ENCODE results near the gene HVCN1.
A peak's percentile ranks its signal among the peaks of the same experiment; 100 is the strongest.
"Not testable (repeated sequence)": the region's sequence is repeated elsewhere in the genome, so short reads cannot be mapped to it uniquely, and the experiment has no call there.

Gene HVCN1, protein sequence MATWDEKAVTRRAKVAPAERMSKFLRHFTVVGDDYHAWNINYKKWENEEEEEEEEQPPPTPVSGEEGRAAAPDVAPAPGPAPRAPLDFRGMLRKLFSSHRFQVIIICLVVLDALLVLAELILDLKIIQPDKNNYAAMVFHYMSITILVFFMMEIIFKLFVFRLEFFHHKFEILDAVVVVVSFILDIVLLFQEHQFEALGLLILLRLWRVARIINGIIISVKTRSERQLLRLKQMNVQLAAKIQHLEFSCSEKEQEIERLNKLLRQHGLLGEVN

DNA sequence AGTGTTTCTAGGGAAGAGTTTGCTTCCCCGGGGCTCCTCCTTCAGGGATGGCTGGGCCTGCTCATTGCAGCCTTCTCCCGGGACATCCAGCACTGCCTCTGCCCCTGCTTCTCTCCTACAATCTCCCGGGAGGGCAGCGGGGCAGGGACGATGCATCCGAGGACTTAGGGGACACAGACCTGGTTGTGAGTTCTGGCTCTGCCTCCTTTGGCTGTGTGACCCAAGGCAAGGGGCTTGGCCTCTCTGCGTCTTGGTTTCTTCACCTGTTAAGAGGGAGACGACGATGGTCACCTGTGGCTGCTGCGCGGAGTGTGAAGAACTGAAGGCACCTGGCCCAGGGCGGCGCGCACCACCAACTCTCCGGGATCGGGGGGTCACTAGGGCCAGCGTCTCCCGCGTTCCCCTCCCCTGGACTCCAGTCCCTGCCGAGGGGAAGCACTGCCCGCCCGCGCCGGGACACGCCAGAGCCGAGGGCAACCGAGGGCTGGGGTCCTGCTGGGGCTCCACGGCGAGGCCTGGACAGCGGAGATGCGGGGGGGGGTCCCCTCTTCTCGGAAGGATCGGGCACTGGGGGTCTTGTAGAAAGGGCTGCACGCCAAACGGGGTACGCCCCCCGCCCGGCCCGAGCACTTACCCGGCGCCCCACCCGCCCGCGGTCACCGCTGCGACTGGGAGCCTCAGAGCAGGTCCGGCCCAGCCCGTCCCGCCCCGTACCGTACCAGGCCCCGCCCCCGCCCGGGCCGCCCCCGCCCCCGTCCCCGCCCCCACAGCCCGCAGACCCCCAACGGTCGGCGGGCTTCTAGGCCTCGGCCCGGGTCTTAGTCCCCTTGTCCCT, at the start of gene HVCN1:
TSS of gene HVCN1 (minus strand) at position 670 of the 835 bp plus-strand sequence. CDS start 5,870 bp downstream, outside the sequence.
- peak; percentile 28 for DNase-seq

DNA sequence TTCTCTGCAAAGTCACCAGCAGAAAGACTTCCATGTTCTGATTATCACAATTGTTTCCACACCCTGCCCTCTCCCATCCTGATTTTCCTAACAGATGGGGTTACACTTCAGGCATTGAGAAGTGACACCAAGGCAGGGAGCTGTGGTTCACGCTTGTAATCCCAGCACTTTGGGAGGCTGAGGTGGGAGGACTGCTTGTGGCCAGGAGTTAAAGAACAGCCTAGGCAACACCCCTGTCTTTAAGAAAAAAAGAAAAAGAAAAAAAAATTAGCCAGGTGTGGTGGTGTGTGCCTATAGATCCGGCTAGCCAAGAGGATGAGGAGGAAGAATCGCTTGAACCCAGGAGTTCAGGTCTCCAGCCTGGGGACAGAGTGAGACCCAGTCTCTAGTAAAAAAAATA, 48.6 kb upstream of the HVCN1 start:
- no peak for DNase-seq

DNA sequence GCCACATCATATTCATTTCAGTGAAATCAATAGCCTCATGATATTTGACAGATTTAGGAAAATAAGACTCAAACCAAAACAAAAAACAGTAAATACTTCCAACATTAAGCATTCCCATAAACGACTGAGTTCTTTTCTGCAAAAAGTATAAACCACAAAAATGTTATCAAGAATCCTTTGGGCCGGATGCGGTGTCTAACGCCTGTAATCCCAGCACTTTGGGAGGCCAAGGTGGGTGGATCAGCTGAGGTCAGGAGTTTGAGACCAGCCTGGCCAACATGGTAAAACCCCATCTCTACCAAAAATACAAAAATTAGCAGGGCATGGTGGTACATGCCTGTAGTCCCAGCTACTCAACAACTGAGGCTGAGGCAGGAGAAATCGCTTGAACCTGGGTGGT, 48.1 kb upstream of the HVCN1 start:
- not testable (repeated sequence) for DNase-seq

DNA sequence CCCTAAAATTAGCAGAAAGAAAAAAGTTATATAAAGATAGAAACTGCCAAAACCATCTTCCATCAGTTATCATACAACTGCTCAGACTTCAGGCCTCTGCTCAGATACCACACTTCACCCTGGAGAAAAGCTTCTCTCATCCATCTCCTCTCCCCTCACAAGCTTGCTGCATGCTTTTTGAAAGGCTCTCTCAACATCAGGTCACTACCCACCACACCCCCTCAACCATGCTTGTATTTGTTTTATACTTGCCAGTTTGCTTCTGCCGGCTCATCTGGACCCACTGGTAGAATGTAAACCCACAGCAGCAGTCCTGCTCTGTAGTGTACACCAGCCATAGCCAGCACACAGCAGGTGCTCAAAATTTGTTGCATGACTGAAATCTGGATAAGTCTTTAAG, 45.0 kb upstream of the HVCN1 start:
- DNase-seq = no peak

DNA sequence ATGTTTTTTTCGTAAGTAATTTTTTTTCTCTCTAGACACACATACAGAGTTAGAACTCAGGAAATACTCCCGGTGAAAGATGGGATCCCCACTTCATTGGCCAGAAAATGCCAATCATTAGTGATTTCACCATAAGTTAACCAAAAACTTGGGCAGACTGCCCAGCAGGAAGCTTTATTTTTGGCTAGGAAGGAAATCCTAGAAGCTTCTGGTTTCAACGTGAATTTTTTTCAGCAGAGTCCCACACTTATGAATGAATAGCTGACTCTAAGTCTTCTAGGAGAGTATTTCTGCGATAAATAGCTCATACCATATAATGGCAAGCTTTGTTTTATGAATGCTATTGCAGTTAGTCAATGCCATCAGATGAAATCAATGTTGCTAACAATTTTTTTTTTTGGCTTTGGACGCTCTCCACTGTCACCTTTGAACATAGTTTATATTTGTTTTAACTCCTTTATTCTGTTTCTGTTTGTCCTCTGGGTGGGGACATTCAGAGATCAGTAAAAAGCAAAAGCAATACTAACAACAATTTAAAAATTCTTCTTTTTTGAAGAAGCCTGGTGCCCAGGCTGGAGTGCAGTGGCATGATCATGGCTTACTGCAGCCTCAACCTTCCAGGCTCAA, 44.3 kb upstream of the HVCN1 start:
- no peak for DNase-seq

DNA sequence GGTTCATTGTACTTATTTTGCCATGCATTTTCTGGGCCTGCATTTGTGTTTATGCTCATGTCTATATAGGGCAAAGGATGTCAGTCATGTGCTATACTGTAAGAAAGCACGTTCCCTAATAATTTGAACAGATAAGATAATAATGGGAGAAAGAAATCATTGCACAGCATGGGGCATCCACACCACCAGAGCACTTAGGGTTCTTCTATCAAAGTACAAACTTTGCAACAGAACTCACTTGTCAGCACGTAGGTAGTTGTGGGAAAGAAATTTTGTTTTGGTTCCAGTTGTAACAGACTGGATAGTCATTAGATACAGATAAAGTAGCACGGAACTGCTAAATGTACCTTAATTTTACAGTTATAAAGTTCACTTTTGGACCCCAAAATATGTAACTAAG, 43.7 kb upstream of the HVCN1 start:
- no peak for DNase-seq

DNA sequence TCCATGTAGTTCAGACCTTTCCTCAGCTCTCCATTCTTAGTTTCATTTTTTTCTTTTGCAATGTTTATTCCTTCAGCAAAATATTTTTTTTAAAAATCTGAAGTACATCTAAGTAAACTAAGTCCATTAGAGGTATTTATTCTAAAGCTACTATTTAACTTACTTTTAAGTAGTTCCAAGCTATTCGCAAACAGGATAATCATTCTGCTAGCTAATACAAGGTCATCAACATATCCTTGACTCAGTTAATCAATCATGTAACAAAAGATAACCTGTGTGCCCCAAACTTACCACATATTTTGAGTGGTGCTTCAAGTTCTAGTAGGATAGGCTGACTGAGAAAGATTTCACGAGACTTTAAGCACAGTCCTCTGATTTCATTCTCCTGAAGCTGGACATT, 42.6 kb upstream of the HVCN1 start:
- no peak for DNase-seq

DNA sequence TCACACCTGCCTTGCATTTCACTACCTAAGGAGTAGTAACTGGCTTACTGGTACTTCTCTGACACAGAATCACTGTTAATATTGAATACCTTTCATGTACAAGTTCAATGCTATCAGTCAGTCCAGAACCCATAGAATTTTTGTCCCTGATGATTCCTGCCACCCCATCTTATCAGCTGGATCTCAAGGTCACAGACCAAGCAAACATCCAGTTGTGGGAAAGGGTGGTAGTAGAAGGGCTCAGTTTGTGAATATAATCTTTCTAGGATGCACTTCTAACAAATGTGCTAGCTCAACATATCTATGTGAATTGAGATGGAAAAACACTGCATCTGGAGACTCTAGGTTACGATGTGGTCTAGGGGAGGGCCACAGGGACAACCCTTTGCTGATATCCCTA, 39.7 kb upstream of the HVCN1 start:
- no peak for DNase-seq

DNA sequence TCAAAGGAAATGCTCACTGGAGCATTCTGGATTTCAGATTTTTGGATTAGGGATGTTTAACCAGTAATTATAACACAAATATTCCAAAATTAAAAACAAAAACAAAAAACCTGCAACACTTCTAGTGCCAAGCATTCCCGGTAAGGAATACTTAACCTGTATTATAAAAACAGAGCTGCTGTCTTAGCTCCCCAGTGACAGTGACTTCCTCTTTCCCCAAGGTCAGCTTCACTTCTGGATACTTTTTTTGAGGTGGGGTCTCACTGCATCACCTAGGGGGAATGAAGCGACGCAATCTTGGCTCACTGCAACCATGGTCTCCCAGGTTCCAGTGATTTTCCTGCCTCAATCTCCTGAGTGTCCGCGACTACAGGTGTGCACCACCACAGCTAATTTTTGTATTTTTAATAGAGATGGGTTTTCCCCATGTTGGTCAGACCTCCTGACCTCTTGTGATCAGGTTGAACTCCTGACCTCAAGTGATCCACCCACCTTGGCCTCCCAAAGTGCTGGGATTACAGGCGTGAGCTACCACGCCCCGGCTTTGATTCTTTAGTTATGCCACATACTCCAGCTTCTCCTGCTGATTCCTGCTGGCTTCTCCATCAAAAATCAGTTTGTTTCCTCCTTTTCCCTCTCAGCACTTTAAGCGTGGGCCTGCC, 37.9 kb upstream of the HVCN1 start:
- DNase-seq = no peak

DNA sequence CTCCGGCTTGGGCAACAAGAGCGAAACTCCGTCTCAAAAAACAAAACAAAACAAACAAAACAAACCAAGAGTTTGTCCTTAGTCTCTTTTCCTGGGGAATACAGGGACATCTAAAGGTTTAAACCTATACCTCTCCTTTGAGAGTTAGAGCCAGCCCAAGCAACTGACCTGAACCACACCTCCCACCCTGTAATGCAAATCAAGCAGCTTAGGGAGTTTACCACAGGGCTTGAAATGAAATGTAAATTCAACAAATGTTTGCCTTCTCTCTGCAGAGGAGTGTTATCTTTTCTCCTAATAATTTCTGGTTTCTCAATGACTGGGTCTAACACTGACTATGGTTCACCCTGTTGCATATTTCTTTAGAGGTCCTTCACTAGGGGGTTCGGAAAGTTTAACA, 37.1 kb upstream of the HVCN1 start:
- no peak for DNase-seq

DNA sequence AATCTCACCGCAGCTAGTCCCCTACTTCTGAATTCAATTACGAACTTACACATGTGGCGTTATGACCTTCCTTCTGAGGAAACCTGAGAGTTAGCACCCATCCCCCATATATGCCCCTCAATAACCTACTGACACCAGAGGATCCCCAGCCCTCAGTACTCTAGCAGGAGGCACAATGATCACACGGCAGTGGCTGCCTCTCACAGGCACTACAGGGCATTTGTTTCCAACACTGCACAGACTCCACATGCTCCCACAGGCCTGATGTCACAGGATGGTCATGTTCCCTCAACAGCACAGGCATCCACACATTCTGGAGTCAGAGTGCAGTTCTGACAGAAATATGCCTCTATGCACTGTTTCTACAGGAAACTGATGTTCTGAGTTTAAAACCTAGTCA, 36.4 kb upstream of the HVCN1 start:
- DNase-seq = no peak

DNA sequence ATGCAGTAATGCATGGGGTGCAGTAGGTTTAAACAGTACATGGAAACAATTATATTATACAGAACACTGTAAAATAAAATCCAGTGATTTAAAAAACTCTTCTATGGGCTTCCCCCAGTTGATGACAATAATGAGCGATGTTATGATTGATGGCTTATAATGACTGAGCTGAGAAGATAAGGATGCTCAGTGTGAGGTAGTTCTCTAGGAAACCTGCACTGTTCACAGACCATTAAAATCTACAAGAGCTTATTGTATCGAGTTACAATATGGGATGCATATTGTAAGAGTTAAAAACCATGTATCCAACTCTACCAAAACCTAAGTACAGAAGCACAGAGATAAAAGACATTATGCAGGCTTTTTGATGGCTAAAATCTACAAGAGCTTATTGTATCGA, 34.0 kb upstream of the HVCN1 start:
- DNase-seq = not testable (repeated sequence)

DNA sequence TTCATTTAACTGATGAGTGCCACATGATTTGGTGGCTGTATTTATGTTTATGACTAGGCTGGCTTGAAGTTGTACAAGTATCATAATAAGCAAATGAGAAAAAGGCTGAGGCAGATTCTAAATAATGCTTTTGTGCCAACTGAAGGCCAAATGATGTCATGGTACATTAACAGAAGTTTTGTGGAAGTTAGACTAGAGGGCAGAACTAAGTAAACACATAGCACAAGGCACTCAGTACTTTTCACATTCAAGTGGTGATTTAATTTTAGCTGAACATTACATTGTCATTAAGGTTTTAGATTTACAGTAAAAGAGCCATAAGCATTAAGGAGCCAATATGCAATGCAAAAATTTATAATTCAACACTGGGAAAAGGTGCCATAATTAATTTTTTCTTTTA, 32.7 kb upstream of the HVCN1 start:
- no peak for DNase-seq

DNA sequence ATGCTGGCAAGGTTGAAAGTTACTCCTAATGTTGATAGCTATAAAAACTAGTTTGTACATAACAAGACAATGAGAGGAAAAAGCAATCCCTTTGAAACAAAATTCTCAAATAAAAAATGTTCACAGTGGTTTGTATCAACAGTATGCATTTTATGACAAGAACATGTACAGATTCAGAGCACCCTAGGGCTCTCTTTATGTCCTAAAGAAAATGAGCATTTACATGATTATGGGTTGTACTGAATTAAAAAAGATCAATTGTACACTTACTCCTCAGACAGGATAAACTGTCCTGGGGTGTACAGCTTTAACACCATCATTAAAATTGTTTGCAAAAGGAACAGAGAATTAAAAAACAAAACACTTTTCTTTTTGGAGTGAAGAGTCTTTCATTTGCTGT, 31.6 kb upstream of the HVCN1 start:
- no peak for DNase-seq

DNA sequence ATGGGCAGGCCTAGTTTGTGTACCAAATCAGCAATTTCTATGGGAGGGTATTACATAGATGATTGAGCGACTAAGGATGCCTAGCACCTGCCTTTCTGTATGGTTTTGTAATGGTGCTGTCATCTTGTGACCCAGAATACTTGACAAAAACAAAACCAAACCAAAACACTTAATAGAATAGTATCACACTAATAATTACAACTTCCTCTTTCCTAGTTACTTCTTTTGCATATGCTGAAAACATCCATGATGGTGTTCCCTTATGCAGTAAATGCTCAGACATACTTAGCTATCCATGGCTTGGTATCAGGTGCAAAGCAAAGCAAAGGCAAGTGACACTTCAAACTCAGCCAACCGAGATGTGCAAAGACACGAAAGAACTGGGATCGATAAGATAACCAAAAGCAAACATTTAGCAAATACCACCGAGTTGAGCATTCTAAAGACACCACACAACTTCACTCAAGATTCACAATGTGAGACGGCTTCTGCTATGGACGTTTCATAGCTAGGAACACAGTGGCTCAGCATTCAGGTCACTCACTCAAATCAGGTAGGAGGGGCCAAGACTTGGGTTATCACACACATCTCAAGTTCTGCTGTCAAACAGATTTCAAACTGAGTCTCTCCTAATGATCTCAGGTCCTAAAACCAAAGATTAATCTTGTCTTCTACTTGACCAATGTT, 29.4 kb upstream of the HVCN1 start:
- no peak for DNase-seq

DNA sequence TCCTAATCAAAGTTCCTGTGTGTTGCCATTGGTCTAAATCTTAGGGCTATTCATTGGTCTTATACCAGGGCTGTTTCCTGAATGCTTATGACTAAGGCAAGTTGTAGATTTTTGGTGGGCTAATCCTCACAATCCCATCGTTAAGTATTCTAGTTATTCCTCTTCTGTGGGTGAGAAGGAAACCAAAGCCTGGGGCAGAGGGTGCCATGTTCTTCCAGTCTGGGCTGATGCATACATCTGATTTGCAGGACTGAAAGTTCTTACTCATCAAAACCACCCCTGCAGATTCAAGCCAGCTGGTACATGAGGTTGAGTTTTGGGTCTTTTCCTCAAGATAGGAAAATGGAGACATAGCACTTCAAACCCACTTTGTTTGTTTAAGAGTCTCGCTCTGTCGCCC, 28.1 kb upstream of the HVCN1 start:
- DNase-seq = no peak

DNA sequence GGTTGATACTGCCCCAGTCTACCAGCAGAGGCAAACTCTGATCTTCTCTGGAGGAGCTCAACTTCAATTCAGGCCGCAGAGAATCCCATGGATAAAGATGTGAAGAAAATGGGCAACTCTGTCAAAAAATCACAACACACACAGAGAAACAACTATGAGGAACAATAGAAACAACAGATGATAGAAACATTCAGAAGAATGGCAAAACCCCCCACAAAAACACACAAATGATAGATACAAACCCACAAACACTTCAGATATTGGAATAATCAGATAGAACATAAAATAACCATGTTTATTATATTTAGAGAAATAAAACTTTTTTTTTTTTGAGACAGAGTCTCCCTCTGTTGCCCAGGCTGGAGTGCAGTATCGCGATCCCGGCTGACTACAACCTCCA, 20.0 kb upstream of the HVCN1 start:
- no peak for DNase-seq

DNA sequence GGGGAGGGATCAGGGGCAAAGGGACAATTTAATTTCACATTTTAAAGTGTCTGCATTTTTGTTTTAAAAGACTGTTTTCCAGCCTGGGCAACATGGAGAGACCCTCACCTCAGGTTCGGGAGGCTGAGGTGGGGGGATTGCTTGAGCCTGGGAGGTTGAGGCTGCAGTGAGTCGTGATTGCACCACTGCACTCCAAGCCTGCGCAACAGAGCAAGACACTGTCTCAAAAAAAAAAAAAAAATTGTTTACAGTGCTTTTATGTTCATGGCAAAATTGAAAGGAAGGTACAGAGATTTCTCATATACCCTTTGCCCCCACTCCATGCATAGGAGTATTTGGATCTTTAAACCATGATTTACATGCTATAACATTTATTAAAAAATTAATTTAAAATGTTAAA, 16.4 kb upstream of the HVCN1 start:
- DNase-seq = no peak

DNA sequence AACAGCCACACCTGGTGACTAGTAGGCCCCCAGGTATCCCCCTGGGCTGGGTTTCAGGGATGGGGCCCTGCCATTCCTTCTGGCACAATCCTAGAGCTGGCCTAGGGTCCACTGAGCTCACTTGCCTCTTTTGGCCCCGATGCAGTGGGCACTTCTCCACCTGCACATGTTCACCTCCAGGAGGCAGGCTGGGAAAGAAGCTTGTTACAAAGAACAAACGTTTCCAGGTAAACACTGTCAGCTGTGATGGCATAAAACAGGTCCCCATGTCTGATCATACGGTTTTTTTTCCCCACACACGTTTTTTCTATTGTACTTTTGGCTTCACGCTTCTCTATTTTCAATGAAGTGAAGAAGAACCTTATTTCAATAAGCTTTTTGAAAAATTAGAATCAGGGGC, 15.8 kb upstream of the HVCN1 start:
- DNase-seq = peak; percentile 57

DNA sequence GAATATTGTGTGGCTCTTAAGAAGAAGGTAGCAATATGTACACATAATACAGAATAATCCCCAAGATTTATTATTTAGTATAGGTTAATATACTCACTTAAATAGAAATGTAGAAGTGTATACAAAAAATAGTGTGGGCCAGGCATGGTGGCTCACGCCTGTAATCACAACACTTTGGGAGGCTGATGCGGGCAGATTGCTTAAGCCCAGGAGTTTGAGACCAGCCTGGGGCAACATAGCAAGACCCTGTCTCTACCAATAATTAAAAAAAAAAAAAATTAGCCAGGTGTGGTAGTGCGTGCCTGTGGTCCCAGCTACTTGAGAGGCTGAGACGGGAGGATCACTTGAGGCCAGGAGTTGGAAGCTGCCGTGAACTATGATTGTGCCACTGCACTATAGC, 15.3 kb upstream of the HVCN1 start:
- no peak for DNase-seq

DNA sequence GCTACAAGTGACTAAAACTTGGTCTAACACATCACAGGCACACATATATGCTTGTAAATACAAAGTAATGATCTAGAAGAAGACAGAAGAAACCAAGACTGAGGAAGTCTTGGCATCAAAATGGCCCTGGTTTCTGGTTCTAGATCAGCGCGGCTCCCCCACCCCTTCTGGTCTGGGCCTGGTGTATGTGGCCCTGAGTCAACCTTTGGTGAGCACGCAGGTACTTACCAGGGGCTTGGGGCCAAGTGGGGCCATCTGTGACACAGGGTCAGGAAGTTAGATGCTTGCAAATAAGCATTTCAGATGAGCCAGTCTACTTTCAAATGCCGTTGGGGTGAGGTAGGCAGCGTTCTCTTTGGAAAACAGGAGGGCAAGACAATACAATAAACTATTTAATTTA, 13.2 kb upstream of the HVCN1 start:
- DNase-seq = no peak

DNA sequence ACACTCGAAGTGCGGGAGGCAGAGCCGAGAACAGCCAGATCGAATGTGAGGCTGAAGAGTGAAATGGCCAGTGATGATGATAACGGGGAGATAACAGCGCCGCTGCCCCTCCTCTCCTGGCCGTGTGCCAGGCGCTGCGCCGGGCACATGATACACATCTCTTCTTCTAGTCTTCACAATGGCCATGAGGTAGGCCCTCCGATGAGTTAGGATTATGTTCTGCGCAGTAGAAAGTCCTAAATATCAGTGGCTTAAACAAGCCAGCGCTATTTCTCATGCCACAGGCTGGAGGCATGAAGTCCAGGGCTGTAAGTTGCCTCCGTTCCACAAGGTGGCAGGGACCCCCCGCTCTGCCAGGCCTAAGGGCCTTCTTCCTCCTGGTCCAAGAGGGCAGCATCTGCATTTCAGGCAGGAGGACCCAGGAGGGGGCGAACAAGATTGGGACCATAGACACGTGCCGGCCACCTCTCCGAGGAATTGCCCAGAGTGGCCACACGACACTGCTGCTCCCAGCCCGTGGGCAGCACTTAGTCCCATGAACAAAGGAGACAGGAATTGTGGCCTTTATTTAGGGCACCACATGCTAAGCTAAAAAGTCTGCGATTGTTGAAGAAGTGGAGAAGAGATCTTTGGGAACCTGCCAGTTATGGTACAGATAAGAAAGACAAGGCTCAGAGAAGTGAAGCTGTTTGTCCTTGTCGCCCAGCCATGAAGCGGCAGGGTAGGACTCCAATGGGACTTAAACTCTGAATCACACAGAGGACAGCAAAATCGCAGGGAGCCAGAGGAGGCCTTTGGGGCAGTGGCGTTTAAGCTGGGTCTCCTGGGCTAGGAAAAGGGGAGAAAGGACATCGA, 10.9 kb upstream of the HVCN1 start:
- peak; percentile 46 for DNase-seq
